Caco-2 (cell line): ENCODE data around the gene MBOAT7. TPM values are rescaled to one million over a fixed set of nuclear protein-coding genes. Genes with fewer than 3 reads are reported as not detected.

ENCODE experiments used
- BruUV-seq: library from RNA; stranded (reverse); fragments of 400-500 nt; replicated peaks from 2 replicates; lab custom pipeline; 2021; lab: Mats Ljungman, UMichigan
- CTCF ChIA-PET: fragments of 300-600 bp; sonication (Branson Sonifier 250); formaldehyde crosslinking; loops from one replicate; lab custom pipeline; 2022; ENCODE audit warnings: antibody characterized with exemption; lab: Charles Lee
- POLR2A ChIA-PET: fragments of 300-600 bp; sonication (Branson Sonifier 250); formaldehyde crosslinking; loops from one replicate; lab custom pipeline; 2022; ENCODE audit warnings: antibody characterized with exemption; lab: Charles Lee
- DNase-seq, 2 experiments: peaks; one replicate each; pipeline versions ENCODE4 v3.0.0 to v3.0.0-alpha.2; 2020 to 2022
- H3K27me3 ChIP-seq: replicated peaks from 2 replicates; pipeline ENCODE4 v1.6.0; 2011; ENCODE audit warnings: low read length; ENCODE audit not compliant: control insufficient read depth, insufficient read depth
- H3K36me3 ChIP-seq: 2 replicates; pipeline ENCODE4 v1.5.1; 2011; ENCODE audit warnings: low read length; ENCODE audit not compliant: control insufficient read depth, insufficient read depth
- H3K4me1 ChIP-seq: fragments of 250-450 bp; sonication (Bioruptor Pico); 2 replicates; pipeline ENCODE4 v1.5.1; 2020; ENCODE audit warnings: mild to moderate bottlenecking
- H3K4me3 ChIP-seq: 2 replicates; pipeline ENCODE4 v1.5.1; 2011; ENCODE audit warnings: low read depth, mild to moderate bottlenecking, control low read depth, low read length
- H3K9me3 ChIP-seq: fragments of 250-450 bp; sonication (Bioruptor Pico); 2 replicates; pipeline ENCODE4 v1.5.1; 2020; ENCODE audit warnings: mild to moderate bottlenecking, moderate library complexity
- H3K27ac Mint-ChIP-seq: one replicate; pipeline ENCODE4 v1.8.0; 2022; ENCODE audit warnings: mixed read lengths; ENCODE audit not compliant: unreplicated experiment
- H3K27me3 Mint-ChIP-seq: one replicate; pipeline ENCODE4 v1.8.0; 2022; ENCODE audit warnings: mixed read lengths; ENCODE audit not compliant: insufficient read depth, unreplicated experiment
- H3K36me3 Mint-ChIP-seq: one replicate; pipeline ENCODE4 v1.8.0; 2022; ENCODE audit warnings: mild to moderate bottlenecking, mixed read lengths; ENCODE audit not compliant: insufficient read depth, unreplicated experiment
- H3K4me1 Mint-ChIP-seq: one replicate; pipeline ENCODE4 v1.8.0; 2022; ENCODE audit warnings: low read depth, mixed read lengths; ENCODE audit not compliant: unreplicated experiment
- H3K4me3 Mint-ChIP-seq: one replicate; pipeline ENCODE4 v1.8.0; 2022; ENCODE audit warnings: mild to moderate bottlenecking, moderate library complexity, mixed read lengths; ENCODE audit not compliant: unreplicated experiment
- H3K9me3 Mint-ChIP-seq: one replicate; pipeline ENCODE4 v1.8.0; 2022; ENCODE audit warnings: mixed read lengths; ENCODE audit not compliant: unreplicated experiment
- intact Hi-C: fragments of 100-400 bp; cut with micrococcal nuclease; formaldehyde crosslinking; loops from one replicate; pipeline ENCODE4 v1.10.0; 2022; ENCODE audit not compliant: unreplicated experiment
- total RNA-seq: library from RNA; stranded (reverse); gene quantifications from 2 replicates; pipeline ENCODE4 v1.2.3, GENCODE V29; 2022
- TF ChIP-seq, protein P1 (sequence below), 2 experiments: fragments of 200-600 bp in 1 of 2; IDR thresholded peaks; 1 replicate in 1 of 2; 2 replicates in 1 of 2; pipeline versions ENCODE4 v1.5.1 to v1.8.0; 2011 to 2022; ENCODE audit warnings: antibody characterized with exemption in 1 of 2, control low read depth in 1 of 2, inconsistent platforms in 1 of 2, low read depth in 1 of 2, low read length in 1 of 2, mild to moderate bottlenecking in 1 of 2, moderate library complexity in 1 of 2; ENCODE audit not compliant: insufficient read depth in 1 of 2, severe bottlenecking in 1 of 2, unreplicated experiment in 1 of 2

The MBOAT7 gene
- total RNA-seq, 1 experiment from 2014 or later: 137 TPM

DNA sequence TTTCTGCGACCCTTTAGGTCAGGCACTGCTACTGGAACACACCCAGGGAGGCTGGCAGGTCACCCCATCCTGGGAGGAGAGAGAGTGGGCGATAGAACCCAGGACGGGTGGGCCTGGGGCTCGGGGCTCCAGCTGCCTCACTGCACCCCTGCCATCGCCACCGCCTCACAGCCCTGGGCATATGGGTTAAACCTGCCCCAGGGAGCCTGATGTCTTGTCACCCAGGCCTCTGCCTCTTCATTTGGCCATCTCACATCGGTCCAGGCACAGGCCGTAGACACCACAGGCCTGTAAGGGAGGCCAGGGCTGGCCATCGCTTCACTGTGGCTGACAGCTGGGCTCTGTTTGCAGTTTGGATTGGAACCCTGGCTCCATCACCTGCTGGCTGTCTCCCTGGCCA is 63.7 kb downstream of the MBOAT7 start:
- intact Hi-C loops: no loop called here
- H3K36me3 ChIP-seq: peaks cover 3% of the 10 kb centered on the region; the same call in 1 of the 2 replicates
- H3K4me3 ChIP-seq: no peak overlapping the region
- no peaks in the 10 kb centered on the region for H3K27me3 ChIP-seq
- no peak overlapping the region for H3K27ac Mint-ChIP-seq
- no peaks in the 10 kb centered on the region for H3K27me3 Mint-ChIP-seq
- BruUV-seq: no TSS peak
- no peaks in the 10 kb centered on the region for H3K4me1 Mint-ChIP-seq
- no peaks in the 10 kb centered on the region for H3K9me3 Mint-ChIP-seq
- DNase-seq: no peak
- no peaks in the 10 kb centered on the region for H3K9me3 ChIP-seq
- peaks cover 48% of the 10 kb centered on the region for H3K36me3 Mint-ChIP-seq
- ChIA-PET POLR2A (no interaction called here), CTCF (no interaction called here)
- H3K4me3 Mint-ChIP-seq: no peak overlapping the region
- no peaks in the 10 kb centered on the region for H3K4me1 ChIP-seq
- TF ChIP-seq, protein P1, sequence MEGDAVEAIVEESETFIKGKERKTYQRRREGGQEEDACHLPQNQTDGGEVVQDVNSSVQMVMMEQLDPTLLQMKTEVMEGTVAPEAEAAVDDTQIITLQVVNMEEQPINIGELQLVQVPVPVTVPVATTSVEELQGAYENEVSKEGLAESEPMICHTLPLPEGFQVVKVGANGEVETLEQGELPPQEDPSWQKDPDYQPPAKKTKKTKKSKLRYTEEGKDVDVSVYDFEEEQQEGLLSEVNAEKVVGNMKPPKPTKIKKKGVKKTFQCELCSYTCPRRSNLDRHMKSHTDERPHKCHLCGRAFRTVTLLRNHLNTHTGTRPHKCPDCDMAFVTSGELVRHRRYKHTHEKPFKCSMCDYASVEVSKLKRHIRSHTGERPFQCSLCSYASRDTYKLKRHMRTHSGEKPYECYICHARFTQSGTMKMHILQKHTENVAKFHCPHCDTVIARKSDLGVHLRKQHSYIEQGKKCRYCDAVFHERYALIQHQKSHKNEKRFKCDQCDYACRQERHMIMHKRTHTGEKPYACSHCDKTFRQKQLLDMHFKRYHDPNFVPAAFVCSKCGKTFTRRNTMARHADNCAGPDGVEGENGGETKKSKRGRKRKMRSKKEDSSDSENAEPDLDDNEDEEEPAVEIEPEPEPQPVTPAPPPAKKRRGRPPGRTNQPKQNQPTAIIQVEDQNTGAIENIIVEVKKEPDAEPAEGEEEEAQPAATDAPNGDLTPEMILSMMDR (IDR thresholded peaks at IDR 0.05; ENCODE audit: insufficient read depth in 1 of 2, low read depth in 1 of 2, low read length in 1 of 2, severe bottlenecking in 1 of 2, unreplicated experiment in 1 of 2): no peak

DNA sequence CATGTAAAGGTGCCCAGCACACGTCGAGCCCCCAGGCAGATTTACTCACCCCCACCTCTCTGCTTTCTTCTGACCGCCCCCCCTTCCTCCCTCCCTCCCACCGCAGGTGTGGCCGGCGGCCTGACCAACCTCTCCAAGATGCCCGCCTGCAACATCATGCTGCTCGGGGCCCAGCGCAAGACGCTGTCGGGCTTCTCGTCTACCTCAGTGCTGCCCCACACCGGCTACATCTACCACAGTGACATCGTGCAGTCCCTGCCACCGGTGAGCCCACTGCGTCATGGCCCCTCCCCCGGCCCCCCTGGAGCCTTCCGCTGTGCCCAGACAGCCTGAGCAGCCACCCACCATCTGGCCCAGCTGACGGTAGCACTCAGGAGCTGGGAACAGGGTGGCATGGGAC is 65.0 kb downstream of the MBOAT7 start:
- no peak for DNase-seq
- no peaks in the 10 kb centered on the region for H3K9me3 Mint-ChIP-seq
- no peaks in the 10 kb centered on the region for H3K27me3 ChIP-seq
- no peaks in the 10 kb centered on the region for H3K4me1 Mint-ChIP-seq
- peaks cover 4% of the 10 kb centered on the region; the same call in 1 of the 2 replicates for H3K36me3 ChIP-seq
- POLR2A ChIA-PET: interaction anchor here (1.9 kb wide), 1 partner anchor 13 kb away, joined by 6 read pairs; the partner anchor contains the start of gene CNOT3
- H3K4me3 Mint-ChIP-seq: no peak overlapping the region
- no peaks in the 10 kb centered on the region for H3K27me3 Mint-ChIP-seq
- no peak overlapping the region for H3K27ac Mint-ChIP-seq
- H3K9me3 ChIP-seq: no peaks in the 10 kb centered on the region
- no peak overlapping the region for H3K4me3 ChIP-seq
- no peaks in the 10 kb centered on the region for H3K4me1 ChIP-seq
- no TSS peak for BruUV-seq
- CTCF ChIA-PET: no interaction called here
- H3K36me3 Mint-ChIP-seq: peaks cover 61% of the 10 kb centered on the region
- TF ChIP-seq, protein P1 (IDR thresholded peaks at IDR 0.05; ENCODE audit: insufficient read depth in 1 of 2, low read depth in 1 of 2, low read length in 1 of 2, severe bottlenecking in 1 of 2, unreplicated experiment in 1 of 2): no peak
- intact Hi-C loops: no loop called here

DNA sequence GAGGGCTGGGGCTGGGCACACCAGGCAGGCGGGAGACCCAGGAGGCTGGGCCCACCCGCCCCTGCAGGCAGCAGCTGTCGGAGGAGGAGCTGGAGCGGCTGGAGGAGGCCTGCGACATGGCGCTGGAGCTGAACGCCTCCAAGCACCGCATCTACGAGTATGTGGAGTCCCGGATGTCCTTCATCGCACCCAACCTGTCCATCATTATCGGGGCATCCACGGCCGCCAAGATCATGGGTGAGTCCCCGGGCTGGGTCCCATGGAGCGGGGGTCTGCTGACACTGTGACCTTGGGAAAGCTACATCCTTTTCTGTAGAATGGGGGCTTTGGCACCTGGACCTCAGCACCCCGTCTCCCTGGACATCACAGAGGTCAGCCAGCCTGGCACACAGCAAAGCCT is 65.7 kb downstream of the MBOAT7 start:
- no peaks in the 10 kb centered on the region for H3K4me1 Mint-ChIP-seq

More for the DNA sequence above, 65.7 kb downstream of the MBOAT7 start:
- H3K4me3 ChIP-seq: no peak overlapping the region
- no peaks in the 10 kb centered on the region for H3K9me3 Mint-ChIP-seq
- peaks cover 4% of the 10 kb centered on the region; the same call in 1 of the 2 replicates for H3K36me3 ChIP-seq
- no peaks in the 10 kb centered on the region for H3K4me1 ChIP-seq
- H3K9me3 ChIP-seq: no peaks in the 10 kb centered on the region
- POLR2A ChIA-PET: interaction anchor here (1.9 kb wide), 1 partner anchor 13 kb away, joined by 6 read pairs; the partner anchor contains the start of gene CNOT3
- H3K36me3 Mint-ChIP-seq: peaks cover 62% of the 10 kb centered on the region
- no peak for DNase-seq
- CTCF ChIA-PET: no interaction called here
- no peaks in the 10 kb centered on the region for H3K27me3 Mint-ChIP-seq
- H3K4me3 Mint-ChIP-seq: no peak overlapping the region
- BruUV-seq: no TSS peak
- intact Hi-C loops: no loop called here
- no peak overlapping the region for H3K27ac Mint-ChIP-seq
- TF ChIP-seq, protein P1 (IDR thresholded peaks at IDR 0.05; ENCODE audit: insufficient read depth in 1 of 2, low read depth in 1 of 2, low read length in 1 of 2, severe bottlenecking in 1 of 2, unreplicated experiment in 1 of 2): no peak
- H3K27me3 ChIP-seq: no peaks in the 10 kb centered on the region

Other genes with a start within 250 kb of the MBOAT7 start
- 0.91 and 1.1 TPM in 2 replicates for gene CACNG8, start 226.6 kb downstream of the MBOAT7 start, total RNA-seq
- 1.4 and 1.6 TPM in 2 replicates for gene CACNG6, start 197.9 kb downstream of the MBOAT7 start, total RNA-seq
- gene VSTM1, start 125.7 kb downstream of the MBOAT7 start, total RNA-seq: not detected in 2 replicates
- gene TARM1, start 108.2 kb downstream of the MBOAT7 start, total RNA-seq: not detected in 2 replicates
- 0.23 TPM in 1 of 2 replicates, not detected in the other for gene OSCAR, start 88.8 kb downstream of the MBOAT7 start, total RNA-seq
- gene NDUFA3, start 86.7 kb downstream of the MBOAT7 start, total RNA-seq: 185 and 196 TPM in 2 replicates
- 23.0 and 26.0 TPM in 2 replicates for gene TFPT, start 73.9 kb downstream of the MBOAT7 start, total RNA-seq
- 95.0 and 99.0 TPM in 2 replicates for gene PRPF31, start 73.8 kb downstream of the MBOAT7 start, total RNA-seq
- 77.7 and 82.1 TPM in 2 replicates for gene CNOT3, start 51.8 kb downstream of the MBOAT7 start, total RNA-seq
- 6.6 and 6.9 TPM in 2 replicates for gene LENG1, start 29.9 kb downstream of the MBOAT7 start, total RNA-seq
- 38.9 and 45.9 TPM in 2 replicates for gene TMC4, start 16.4 kb downstream of the MBOAT7 start, total RNA-seq
- 42.6 TPM in 2 replicates for gene TSEN34, start 1.7 kb upstream of the MBOAT7 start, total RNA-seq
- gene RPS9, start 11.3 kb upstream of the MBOAT7 start, total RNA-seq: 1,040 and 1,045 TPM in 2 replicates
- not detected in 2 replicates for gene LILRB3, start 33.4 kb upstream of the MBOAT7 start, total RNA-seq
- gene LILRA6, start 53.2 kb upstream of the MBOAT7 start, total RNA-seq: not detected in 2 replicates
- gene LILRB5, start 67.7 kb upstream of the MBOAT7 start, total RNA-seq: not detected in 2 replicates
- not detected in 2 replicates for gene LILRB2, start 91.5 kb upstream of the MBOAT7 start, total RNA-seq
- not detected in 2 replicates for gene LILRA5, start 123.6 kb upstream of the MBOAT7 start, total RNA-seq
- gene LILRA4, start 149.6 kb upstream of the MBOAT7 start, total RNA-seq: not detected in 2 replicates
- gene LAIR1, start 175.4 kb upstream of the MBOAT7 start, total RNA-seq: not detected in 2 replicates
- gene TTYH1, start 225.9 kb upstream of the MBOAT7 start, total RNA-seq: not detected in 2 replicates